GM20431 (cell line): ENCODE measurements around the gene DHRS3.
"Not testable (repeated sequence)": the region's sequence is repeated elsewhere in the genome, so short reads cannot be mapped to it uniquely, and the experiment has no call there.

ENCODE experiments used
- in situ Hi-C: fragments of 300-500 bp; cut with MseI, MboI; formaldehyde crosslinking; loops from one replicate; pipeline ENCODE4 v1.15.0; 2020; ENCODE audit warnings: low sequenced_read_pairs; ENCODE audit not compliant: unreplicated experiment

Gene DHRS3

GRCh38 chr1:12530462-12531178 is 87.4 kb downstream of the DHRS3 start:
- in situ Hi-C loops: no loop called here

GRCh38 chr1:12529640-12530174 is 88.3 kb downstream of the DHRS3 start:
- in situ Hi-C loops: no loop called here

DNA sequence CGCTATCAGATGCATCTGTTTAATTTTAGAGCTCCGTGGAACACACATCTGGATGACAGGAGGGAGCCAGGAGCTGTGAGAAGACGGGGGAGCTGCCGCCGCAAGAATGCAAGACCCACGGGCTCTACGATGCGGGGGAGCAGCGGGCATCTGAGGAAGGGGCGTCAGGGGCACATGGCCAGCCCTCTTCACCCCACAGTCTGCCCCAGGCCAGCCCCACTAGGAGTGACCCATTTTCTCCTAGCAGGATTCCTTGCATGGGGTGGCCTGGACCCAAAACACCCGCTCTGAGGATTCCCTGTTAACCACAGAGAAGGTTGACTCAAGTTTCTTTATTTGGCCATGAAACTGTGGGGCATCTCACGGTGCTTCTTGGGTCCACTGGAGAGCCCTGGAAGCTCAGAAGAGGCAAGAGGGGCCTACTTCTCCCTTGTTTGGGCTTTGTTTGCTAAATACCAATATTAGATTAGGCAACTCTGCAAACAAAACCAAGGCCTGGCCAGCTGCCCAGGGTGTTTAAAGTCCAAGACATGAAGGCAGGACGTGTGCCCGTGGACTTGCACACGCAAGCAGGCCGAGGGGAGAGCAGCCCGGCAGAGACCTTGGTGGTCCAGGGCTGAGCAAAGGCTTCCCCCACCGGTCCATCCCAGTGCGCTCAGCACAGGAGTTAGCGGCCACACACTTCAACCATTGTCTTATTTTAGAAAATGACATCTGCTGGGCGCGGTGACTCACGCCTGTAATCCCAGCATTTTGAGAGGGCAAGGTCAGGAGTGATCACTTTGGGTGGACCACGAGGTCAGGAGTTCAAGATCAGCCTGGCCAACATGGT is 89.8 kb downstream of the DHRS3 start:
- in situ Hi-C loops: no loop called here

GRCh38 chr1:12527564-12527963 is 90.4 kb downstream of the DHRS3 start:
- in situ Hi-C loops: no loop called here

DNA sequence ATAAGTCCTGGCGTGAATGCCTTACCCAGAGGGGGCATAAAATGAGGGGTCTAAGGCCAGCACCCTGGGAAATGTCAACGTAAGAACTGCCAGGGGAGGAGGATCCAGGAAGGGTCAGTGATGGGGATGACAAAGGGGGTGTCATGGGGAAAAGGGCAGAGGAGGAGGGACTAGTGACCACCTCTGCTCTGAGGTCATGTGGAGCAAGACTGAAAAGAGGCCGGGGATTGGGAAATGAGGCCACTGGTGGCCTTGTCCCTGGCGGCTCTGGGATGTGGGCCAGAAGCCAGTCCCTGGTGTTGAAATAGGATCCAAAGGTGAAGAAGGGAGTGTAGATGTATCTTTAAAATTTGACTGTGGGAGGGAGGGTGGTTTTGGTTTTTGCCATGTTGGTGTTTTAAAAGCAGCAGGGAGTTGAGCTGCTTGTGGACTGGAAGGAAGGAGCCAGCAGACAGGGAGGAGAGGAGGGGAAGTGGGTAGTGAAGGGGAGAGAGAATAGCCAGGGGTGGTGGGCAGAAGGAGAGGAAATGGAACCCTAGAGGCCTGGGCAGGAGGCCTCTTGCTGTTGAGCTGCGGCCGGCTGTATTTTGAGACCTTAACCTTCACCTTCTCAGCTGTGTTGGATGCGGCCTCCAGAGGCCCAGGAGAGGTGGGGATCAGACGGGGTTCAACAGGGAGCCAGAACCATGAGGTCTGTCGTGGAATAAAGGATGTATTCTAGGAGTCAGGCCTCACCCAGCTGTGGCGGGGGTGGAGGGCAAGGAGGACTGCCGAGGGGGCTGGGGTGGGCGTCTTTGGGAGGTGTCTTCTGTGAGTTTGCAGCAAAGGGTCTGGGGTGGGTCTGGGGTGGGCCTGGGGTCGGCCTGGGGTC is 92.5 kb downstream of the DHRS3 start:
- in situ Hi-C loops: no loop called here

- in situ Hi-C loops: no loop called here
Observed at GRCh38 chr1:12524266-12524665, 93.7 kb downstream of the DHRS3 start.

GRCh38 chr1:12522780-12523179 is 95.2 kb downstream of the DHRS3 start:
- in situ Hi-C loops: not testable (repeated sequence)

DNA sequence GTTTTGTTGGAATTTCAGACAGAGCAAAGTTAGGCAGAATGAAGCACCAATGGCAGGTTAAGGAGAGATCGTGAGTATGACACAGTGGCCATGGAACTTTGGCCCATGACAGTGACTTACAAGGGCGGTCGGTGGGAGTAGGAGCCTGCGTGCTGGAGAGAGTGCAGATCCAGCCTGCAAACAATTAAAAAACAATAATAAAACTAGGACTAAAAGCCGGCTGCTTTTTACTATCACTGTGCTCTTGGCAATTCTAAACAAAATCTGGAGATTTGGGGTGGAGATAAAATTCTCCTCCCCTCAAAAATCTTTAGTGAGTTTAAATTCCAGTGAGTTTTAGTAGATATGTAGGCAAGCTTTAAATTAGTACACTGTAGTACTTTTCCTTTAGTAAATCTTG is 96.9 kb downstream of the DHRS3 start:
- in situ Hi-C loops: no loop called here

- in situ Hi-C loops: no loop called here
Observed at GRCh38 chr1:12519693-12520364, 98.2 kb downstream of the DHRS3 start.

GRCh38 chr1:12518931-12519692 is 98.9 kb downstream of the DHRS3 start:
- in situ Hi-C loops: no loop called here
